ENCODE measurements around the gene TMEM120B.

GRCh38 chr12:121781484-121781997 lies 69.0 kb downstream of the TMEM120B start:
- TF ChIP-seq POLR2A (IDR thresholded peaks at IDR 0.05) = no peak
- TF ChIP-seq, protein P1, sequence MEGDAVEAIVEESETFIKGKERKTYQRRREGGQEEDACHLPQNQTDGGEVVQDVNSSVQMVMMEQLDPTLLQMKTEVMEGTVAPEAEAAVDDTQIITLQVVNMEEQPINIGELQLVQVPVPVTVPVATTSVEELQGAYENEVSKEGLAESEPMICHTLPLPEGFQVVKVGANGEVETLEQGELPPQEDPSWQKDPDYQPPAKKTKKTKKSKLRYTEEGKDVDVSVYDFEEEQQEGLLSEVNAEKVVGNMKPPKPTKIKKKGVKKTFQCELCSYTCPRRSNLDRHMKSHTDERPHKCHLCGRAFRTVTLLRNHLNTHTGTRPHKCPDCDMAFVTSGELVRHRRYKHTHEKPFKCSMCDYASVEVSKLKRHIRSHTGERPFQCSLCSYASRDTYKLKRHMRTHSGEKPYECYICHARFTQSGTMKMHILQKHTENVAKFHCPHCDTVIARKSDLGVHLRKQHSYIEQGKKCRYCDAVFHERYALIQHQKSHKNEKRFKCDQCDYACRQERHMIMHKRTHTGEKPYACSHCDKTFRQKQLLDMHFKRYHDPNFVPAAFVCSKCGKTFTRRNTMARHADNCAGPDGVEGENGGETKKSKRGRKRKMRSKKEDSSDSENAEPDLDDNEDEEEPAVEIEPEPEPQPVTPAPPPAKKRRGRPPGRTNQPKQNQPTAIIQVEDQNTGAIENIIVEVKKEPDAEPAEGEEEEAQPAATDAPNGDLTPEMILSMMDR (IDR thresholded peaks at IDR 0.05) = no peak

Data from upper lobe of left lung (tissue), 4 donors.